H9 (cell line): ENCODE measurements around the gene JAKMIP3. TPM values are rescaled to one million over a fixed set of nuclear protein-coding genes. Genes with fewer than 3 reads are reported as not detected.

Experiments used
- DNase-seq: peaks from one replicate; pipeline ENCODE4 v3.0.0-alpha.2; 2017
- H2AFZ ChIP-seq: one replicate; pipeline ENCODE4 v1.6.1; 2013; ENCODE audit warnings: mild to moderate bottlenecking, low read length, control low read depth, moderate library complexity
- H2AK5ac ChIP-seq: 2 replicates; pipeline ENCODE4 v1.6.1; 2013; ENCODE audit warnings: low read length, control low read depth, mixed read lengths; ENCODE audit not compliant: insufficient read length
- H2BK120ac ChIP-seq: one replicate; pipeline ENCODE4 v1.6.1; 2013; ENCODE audit warnings: low read depth, mild to moderate bottlenecking, low read length, control low read depth, inconsistent platforms; ENCODE audit not compliant: poor library complexity, severe bottlenecking
- H2BK12ac ChIP-seq: 2 replicates; pipeline ENCODE4 v1.6.1; 2013; ENCODE audit warnings: low read length, control low read depth, mixed read lengths, low read depth; ENCODE audit not compliant: insufficient read length
- H2BK15ac ChIP-seq: 2 replicates; pipeline ENCODE4 v1.6.1; 2013; ENCODE audit warnings: low read depth, low read length, control low read depth
- H2BK20ac ChIP-seq: one replicate; pipeline ENCODE4 v1.6.1; 2013; ENCODE audit warnings: low read depth, mild to moderate bottlenecking, low read length, control low read depth, inconsistent platforms; ENCODE audit not compliant: poor library complexity, severe bottlenecking
- H2BK5ac ChIP-seq: 2 replicates; pipeline ENCODE4 v1.6.1; 2013; ENCODE audit warnings: low read length, control low read depth, mixed read lengths; ENCODE audit not compliant: insufficient read length
- H3K14ac ChIP-seq: 2 replicates; pipeline ENCODE4 v1.6.1; 2013; ENCODE audit warnings: low read length, control low read depth; ENCODE audit not compliant: insufficient read depth
- H3K18ac ChIP-seq: 2 replicates; pipeline ENCODE4 v1.6.1; 2013; ENCODE audit warnings: low read depth, mild to moderate bottlenecking, mixed read lengths, low read length, control low read depth; ENCODE audit not compliant: insufficient read length
- H3K23ac ChIP-seq: 2 replicates; pipeline ENCODE4 v1.6.1; 2013; ENCODE audit warnings: low read length, control low read depth, mixed read lengths, low read depth; ENCODE audit not compliant: insufficient read length
- H3K23me2 ChIP-seq: 2 replicates; pipeline ENCODE4 v1.6.1; 2013; ENCODE audit warnings: low read depth, mild to moderate bottlenecking, mixed read lengths, low read length, control low read depth; ENCODE audit not compliant: insufficient read length, poor library complexity, severe bottlenecking
- H3K27ac ChIP-seq: 2 replicates; pipeline ENCODE4 v1.5.1; 2013; ENCODE audit warnings: low read length, control low read depth, mixed read lengths, low read depth; ENCODE audit not compliant: insufficient read length
- H3K27me3 ChIP-seq: 2 replicates; pipeline ENCODE4 v1.6.1; 2013; ENCODE audit warnings: low read length, control low read depth, inconsistent platforms; ENCODE audit not compliant: insufficient read depth
- H3K4ac ChIP-seq: 2 replicates; pipeline ENCODE4 v1.6.1; 2013; ENCODE audit warnings: low read depth, mild to moderate bottlenecking, control low read depth, inconsistent platforms, low read length, moderate library complexity
- H3K4me1 ChIP-seq: 2 replicates; pipeline ENCODE4 v1.6.1; 2013; ENCODE audit warnings: low read length, control low read depth, inconsistent platforms; ENCODE audit not compliant: insufficient read depth
- H3K4me2 ChIP-seq: 2 replicates; pipeline ENCODE4 v1.6.1; 2013; ENCODE audit warnings: low read length, control low read depth, mixed read lengths; ENCODE audit not compliant: insufficient read length, insufficient read depth
- H3K56ac ChIP-seq: 2 replicates; pipeline ENCODE4 v1.6.1; 2013; ENCODE audit warnings: low read depth, mild to moderate bottlenecking, mixed read lengths, low read length, control low read depth; ENCODE audit not compliant: insufficient read length
- H3K79me1 ChIP-seq: 2 replicates; pipeline ENCODE4 v1.6.1; 2013; ENCODE audit warnings: low read depth, mild to moderate bottlenecking, moderate library complexity, low read length, control low read depth, inconsistent platforms; ENCODE audit not compliant: insufficient read depth, poor library complexity, severe bottlenecking
- H3K79me2 ChIP-seq: 2 replicates; pipeline ENCODE4 v1.6.1; 2013; ENCODE audit warnings: low read length, control low read depth, inconsistent platforms; ENCODE audit not compliant: insufficient read depth
- H3K9ac ChIP-seq: 2 replicates; pipeline ENCODE4 v1.6.1; 2013; ENCODE audit warnings: low read length, control low read depth, mixed read lengths; ENCODE audit not compliant: insufficient read length; ENCODE audit errors: extremely low read depth
- H3K9me3 ChIP-seq: one replicate; pipeline ENCODE4 v1.6.1; 2013; ENCODE audit warnings: low read depth, low read length, inconsistent platforms; ENCODE audit not compliant: control insufficient read depth
- H3T11ph ChIP-seq: one replicate; pipeline ENCODE4 v1.6.1; 2013; ENCODE audit warnings: mild to moderate bottlenecking, low read length, control low read depth, inconsistent platforms
- H4K20me1 ChIP-seq: one replicate; pipeline ENCODE4 v1.6.1; 2013; ENCODE audit not compliant: control insufficient read depth, insufficient read length, insufficient read depth
- H4K5ac ChIP-seq: 2 replicates; pipeline ENCODE4 v1.6.1; 2013; ENCODE audit warnings: low read depth, mild to moderate bottlenecking, mixed read lengths, low read length, control low read depth; ENCODE audit not compliant: insufficient read length
- H4K8ac ChIP-seq: replicated peaks from 2 replicates; pipeline ENCODE4 v1.6.1; 2013; ENCODE audit warnings: low read length, control low read depth, mixed read lengths, low read depth; ENCODE audit not compliant: insufficient read length
- H4K91ac ChIP-seq: 2 replicates; pipeline ENCODE4 v1.6.1; 2013; ENCODE audit warnings: low read depth, mild to moderate bottlenecking, moderate library complexity, mixed read lengths, low read length, control low read depth; ENCODE audit not compliant: insufficient read length
- H3K27ac Mint-ChIP-seq, 3 experiments: 2 replicates in 2 of 3; 3 replicates in 1 of 3; pipeline ENCODE4 v1.8.0; 2020 to 2021; ENCODE audit warnings: mixed read lengths in 3 of 3, mild to moderate bottlenecking in 1 of 3, moderate library complexity in 1 of 3
- H3K27me3 Mint-ChIP-seq: 2 replicates; pipeline ENCODE4 v1.8.0; 2021; ENCODE audit warnings: low read depth, mild to moderate bottlenecking, moderate library complexity, mixed read lengths
- H3K36me3 Mint-ChIP-seq, 3 experiments: 2 replicates in 2 of 3; 3 replicates in 1 of 3; pipeline ENCODE4 v1.8.0; 2020 to 2021; ENCODE audit warnings: low read depth in 3 of 3, mixed read lengths in 3 of 3; ENCODE audit not compliant: insufficient read depth in 1 of 3
- H3K4me1 Mint-ChIP-seq, 2 experiments: 2 replicates each; pipeline ENCODE4 v1.8.0; 2020; ENCODE audit warnings: mixed read lengths in 2 of 2
- H3K4me3 Mint-ChIP-seq, 2 experiments: 2 replicates in 1 of 2; 3 replicates in 1 of 2; pipeline ENCODE4 v1.8.0; 2020 to 2021; ENCODE audit warnings: mild to moderate bottlenecking in 2 of 2, mixed read lengths in 2 of 2, moderate library complexity in 1 of 2
- H3K9me3 Mint-ChIP-seq, 2 experiments: 2 replicates in 1 of 2; 3 replicates in 1 of 2; pipeline ENCODE4 v1.8.0; 2020; ENCODE audit warnings: mild to moderate bottlenecking in 2 of 2, mixed read lengths in 2 of 2, moderate library complexity in 1 of 2
- CTCF ChIP-seq: fragments of 200-600 bp; sonication (generic); conservative IDR thresholded peaks from 3 replicates; pipeline ENCODE4 v1.8.0; 2021; ENCODE audit warnings: antibody characterized with exemption, mild to moderate bottlenecking
- WGBS: extraction: QIAGEN DNeasy Blood & Tissue Kit; methylation state at CpG from one replicate; pipeline ENCODE4 v1.1.7; 2013; ENCODE audit warnings: missing lambda C conversion rate, low lambda C conversion rate, mixed read lengths; ENCODE audit not compliant: insufficient read length; ENCODE audit errors: extremely low coverage; 5-methylcytosine and 5-hydroxymethylcytosine counted together
- total RNA-seq: library from RNA; stranded (reverse); gene quantifications from 2 replicates; pipeline ENCODE4 v1.2.1, GENCODE V29; 2021

Gene JAKMIP3
- total RNA-seq, 1 experiment from 2014 or later: 0.50 TPM

GRCh38 chr10:132105302-132105995 lies 39.7 kb downstream of the JAKMIP3 start:
- Histone ChIP-seq H2BK5ac (no peak overlapping the region), H4K8ac (no peak overlapping the region), H3K4me1 (no peaks in the 10 kb centered on the region), H3K79me2 (no peaks in the 10 kb centered on the region), H3K27me3 (no peaks in the 10 kb centered on the region), H2BK20ac (no peak overlapping the region), H3K27ac (no peak overlapping the region), H3K9me3 (no peaks in the 10 kb centered on the region), H3K18ac (no peak overlapping the region), H3K4me2 (no peak overlapping the region), H3K14ac (no peak overlapping the region; the same call in 1 of the 2 replicates), H3K23me2 (no peaks in the 10 kb centered on the region), H3K9ac (no peak overlapping the region), H3K23ac (no peak overlapping the region), H2AFZ (no peak overlapping the region), H4K91ac (no peak overlapping the region), H2BK12ac (no peak overlapping the region), H2AK5ac (no peak overlapping the region), H3K4ac (no peak overlapping the region), H2BK15ac (no peak overlapping the region), H2BK120ac (no peak overlapping the region), H3T11ph (no peak overlapping the region), H4K5ac (no peak overlapping the region), H3K56ac (no peak overlapping the region), H4K20me1 (no peaks in the 10 kb centered on the region), H3K79me1 (no peaks in the 10 kb centered on the region)
- Mint-ChIP-seq H3K4me3 (no peak overlapping the region), H3K36me3 (peaks cover 0 to 2% (median 0%) of the 10 kb centered on the region in 3 experiments; a peak in 1 of 7 replicates), H3K27ac (no peak overlapping the region), H3K27me3 (peaks cover 1% of the 10 kb centered on the region; the same call in 1 of the 2 replicates), H3K9me3 (no peaks in the 10 kb centered on the region), H3K4me1 (no peaks in the 10 kb centered on the region)
- WGBS: no CpG with 5 or more reads among the region's 14 CpGs
- no peak for DNase-seq
- no peak for TF ChIP-seq CTCF
